Frontal cortex (tissue), 4 donors: ENCODE data around the gene GRAMD1B. TPM values are rescaled to one million over a fixed set of nuclear protein-coding genes. Genes with fewer than 3 reads are reported as not detected.

ENCODE experiments used
- DNase-seq, 2 donors: peaks; one replicate each; pipeline ENCODE4 v3.0.0; 2012; ENCODE audit warnings: low spot score in 2 of 2
- FAIRE-seq: peaks from 2 replicates; lab custom pipeline; 2012; peaks lifted over from hg19 to GRCh38; lab: Jason Lieb, UNC
- total RNA-seq: library from RNA; depleted of rRNA; stranded (reverse); fragments of >200 nt; gene quantifications from one replicate; pipeline ENCODE4 v1.2.3, GENCODE V29; 2014
- donor health status: control.
- donor health status: control.
- donor health status: control.

Gene GRAMD1B
- total RNA-seq, 1 donor from 2014 or later: 39.9 TPM

DNA sequence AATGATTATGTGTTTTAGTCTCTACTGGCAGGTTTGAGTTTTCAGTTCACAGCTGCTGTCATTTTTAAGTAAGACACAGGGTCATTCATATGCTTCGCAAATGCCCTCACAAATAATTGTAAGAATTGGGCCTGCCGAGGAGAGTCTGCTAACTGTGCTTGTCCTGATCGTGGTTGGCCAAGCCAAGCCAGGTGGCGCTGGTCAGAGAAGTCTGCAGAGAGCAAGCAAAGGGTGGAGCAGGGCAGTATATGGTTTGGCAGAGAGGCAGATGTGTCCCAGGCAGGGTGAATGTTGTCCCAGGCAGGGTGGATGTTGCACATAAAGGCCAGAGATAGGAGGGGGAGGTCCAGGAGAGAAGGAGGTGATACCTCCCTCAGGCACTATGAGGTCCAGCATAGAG is 171.7 kb downstream of the GRAMD1B start:
- no peak for DNase-seq
- no peak for FAIRE-seq

DNA sequence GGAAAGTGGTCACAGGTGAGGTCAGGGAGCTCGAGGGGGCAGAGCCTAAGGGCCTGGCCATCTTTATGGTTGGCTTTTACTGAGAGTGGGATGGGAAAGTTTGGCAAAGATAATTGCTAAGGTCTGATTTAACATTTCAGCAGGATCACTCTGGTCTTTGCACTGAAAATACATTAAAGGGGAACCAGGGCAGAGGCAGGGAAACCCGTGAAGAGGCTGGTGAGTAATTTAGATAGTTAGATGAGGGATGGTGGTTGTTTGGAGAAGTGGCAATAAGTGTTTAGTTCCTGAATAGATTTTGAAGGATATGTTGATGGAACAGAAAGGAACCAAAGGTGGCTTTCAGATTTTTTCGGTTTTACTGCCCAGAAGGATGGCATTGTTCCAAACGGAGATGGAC is 173.6 kb downstream of the GRAMD1B start:
- no peak for FAIRE-seq
- DNase-seq: no peak

DNA sequence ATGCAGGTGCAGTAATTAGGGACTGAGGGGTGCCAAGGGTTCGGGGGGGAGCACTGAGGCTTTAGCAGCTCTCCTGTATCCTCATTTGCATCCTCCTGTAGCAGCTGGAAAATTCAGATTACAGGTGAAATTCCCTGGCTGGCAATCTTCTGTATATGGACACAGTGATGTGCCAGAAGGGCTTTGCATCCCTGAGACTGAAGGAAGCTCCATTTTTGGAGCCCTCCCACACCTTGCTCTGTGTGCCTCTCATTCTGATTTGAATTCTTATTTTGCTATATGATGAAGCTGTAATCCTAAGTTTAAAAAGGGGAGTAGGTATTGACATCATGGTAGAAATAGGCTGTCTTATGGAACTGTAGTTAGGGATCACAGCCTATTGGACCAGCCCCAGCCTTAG is 177.7 kb downstream of the GRAMD1B start:
- DNase-seq: no peak
- FAIRE-seq: no peak

DNA sequence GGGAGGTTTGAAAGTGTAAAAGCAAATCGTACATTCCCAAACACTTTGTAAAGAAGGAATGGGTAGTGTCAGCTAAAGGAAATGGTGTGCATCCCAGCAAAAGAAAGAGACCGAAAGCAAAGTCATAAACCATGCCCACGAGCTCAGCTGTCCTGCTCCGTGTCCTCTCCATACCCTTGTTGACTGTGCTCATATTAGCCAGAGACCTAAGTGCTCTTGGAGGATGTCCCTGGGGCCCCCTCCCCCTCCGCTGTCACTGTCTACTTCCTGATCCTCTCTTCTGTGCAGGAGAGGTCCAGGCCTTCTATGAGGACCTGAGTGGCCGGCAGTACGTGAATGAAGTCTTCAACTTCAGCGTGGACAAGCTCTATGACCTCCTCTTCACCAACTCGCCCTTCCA is 178.3 kb downstream of the GRAMD1B start:
- FAIRE-seq: no peak

DNA sequence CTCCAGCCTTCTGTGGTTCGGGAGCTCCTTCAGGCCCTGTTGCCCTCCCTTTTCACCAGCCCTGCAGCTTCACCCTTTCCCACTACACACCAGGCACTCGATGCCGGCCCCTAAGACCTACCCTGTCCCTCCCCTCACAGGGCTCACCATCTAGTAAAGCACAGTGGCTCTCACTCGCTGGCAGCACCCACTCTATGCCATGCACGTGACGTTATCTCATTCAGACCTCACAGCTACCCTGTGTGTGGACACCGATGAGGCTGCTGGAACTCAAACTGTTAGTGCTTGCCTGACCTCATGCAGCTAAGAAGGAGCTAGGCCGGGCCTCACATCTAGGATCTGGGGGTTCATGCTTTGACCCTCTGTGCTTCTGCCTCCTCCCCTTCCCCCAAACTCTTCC is 178.9 kb downstream of the GRAMD1B start:
- FAIRE-seq: no peak

More for the DNA sequence above, 178.3 kb downstream of the GRAMD1B start:
- DNase-seq: no peak

DNA sequence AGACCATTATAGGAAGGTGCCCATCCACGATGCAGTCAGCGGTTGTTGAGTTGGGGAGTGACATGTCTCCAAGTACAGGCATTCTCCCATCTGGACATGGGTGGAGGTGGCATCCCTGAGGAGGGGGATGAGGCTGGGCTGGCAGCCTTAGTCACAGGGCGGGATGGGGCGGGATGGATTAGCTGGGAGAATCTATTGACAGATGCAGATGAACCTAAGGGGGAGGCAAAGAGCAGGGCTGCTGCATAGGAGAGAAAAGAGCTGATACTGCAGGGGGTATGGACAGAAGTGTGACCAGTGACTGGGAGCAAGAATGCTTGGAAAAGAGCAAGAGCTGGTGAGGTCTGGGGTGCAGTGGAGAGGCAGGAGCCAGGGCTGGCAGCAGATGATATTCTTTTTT is 181.6 kb downstream of the GRAMD1B start:
- FAIRE-seq: no peak
- DNase-seq: no peak

More for the DNA sequence above, 178.9 kb downstream of the GRAMD1B start:
- no peak for DNase-seq

DNA sequence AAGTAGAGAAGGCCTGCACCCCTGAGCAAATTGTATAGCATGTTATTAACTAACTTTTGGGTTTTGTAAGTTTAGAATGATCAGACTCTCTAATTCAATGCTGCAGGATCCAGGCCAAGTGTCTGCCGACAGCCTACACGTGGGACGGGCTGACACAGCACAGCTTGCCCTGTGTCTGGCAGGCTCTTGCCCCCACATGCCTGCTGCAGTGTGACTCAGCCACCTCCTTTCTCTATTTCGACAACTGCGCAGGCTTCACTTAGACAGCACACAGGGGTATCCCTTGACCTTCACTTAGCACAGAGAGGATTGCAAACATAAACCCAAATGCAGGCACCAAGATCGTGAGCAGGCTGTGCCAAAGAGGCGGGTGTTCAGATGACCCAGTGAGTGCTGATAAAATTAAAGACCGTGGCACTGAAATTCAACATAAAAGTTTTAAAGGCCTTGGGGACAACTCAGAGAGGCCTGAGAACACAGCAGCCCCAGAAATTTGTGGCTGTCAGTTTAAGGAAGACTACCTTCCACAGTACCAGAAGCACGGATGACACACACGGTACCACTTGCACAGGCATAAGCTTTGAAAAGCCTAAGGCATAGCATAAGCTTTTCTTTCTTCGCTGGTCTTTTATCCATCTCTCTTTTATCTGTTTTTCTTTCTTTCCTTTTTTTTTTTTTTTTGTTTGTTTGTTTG is 186.6 kb downstream of the GRAMD1B start:
- DNase-seq: peak in 1 of 2 donors; percentile 44
- no peak for FAIRE-seq

DNA sequence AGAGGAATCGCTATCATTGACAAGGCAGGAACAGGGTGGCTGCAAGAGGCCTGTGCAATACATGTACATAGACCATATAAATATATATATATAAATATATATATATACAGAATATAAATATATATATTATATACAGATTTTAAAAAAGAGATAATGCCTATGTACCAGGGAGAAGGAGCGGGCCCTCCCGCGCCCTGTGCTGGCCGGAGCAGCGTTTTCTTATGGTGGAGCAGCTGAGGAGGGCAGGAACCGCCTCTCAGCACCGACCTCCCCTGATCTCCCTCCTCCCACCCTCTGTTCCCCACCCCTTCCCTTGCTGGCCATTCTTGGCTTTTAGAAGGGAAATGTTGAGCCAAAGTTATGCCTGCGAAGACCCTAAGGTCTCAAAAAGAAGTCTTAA is 192.5 kb downstream of the GRAMD1B start:
- DNase-seq: no peak
- FAIRE-seq: no peak

DNA sequence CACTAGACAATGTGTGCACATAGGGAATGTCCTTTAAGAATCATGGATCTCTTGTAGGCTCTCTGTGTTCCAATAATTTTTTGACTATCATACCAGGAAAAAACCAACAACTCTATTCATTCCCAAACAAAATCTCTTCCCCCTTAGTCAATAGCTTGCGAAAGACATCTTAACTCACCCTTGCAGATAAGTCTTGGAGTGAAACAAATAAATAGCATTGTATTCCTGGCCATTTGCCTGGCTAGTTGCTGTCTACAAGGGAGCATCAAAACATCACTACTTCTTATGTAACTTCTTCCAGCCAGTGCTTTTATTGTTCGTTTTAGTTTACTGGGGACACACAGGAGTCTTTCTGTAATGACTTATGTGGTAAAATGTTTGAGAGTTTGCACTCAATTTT is 194.9 kb downstream of the GRAMD1B start:
- DNase-seq (no peak), FAIRE-seq (no peak)

DNA sequence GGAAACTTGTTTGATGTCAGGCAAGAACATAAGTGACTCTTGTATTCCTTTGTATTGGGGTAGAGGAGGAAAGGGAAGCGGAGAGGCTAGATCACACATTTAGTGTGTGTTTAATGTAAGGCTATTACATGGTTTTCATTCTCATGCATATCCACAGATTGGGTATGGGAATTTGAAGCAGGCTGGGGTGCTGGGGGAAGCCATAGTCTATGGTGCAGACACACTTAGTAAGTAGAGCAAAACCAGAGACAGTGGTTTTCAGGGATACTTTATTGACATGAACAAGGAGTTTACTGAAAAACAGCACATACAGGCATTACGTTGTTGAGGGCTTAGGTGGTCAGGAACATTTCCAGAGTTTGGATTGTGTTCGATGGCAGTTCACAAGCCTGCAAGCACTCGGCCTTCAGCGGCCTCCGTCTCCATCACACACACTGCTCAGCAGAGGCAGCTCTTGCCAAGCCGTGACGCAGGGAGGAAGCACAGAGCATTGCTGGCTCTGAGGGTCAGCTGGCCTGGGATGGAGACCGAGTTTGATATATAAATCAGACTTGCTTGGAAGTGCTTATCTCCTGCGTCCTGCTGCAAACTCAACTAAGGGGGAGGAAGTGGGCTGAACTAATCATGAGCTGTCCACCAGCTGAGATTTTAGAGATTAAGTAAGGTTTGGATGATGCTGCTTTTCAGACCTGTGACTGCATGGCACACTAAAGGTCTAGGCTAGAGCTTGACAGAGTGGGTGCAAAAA is 199.0 kb downstream of the GRAMD1B start:
- FAIRE-seq: no peak
- no peak for DNase-seq

DNA sequence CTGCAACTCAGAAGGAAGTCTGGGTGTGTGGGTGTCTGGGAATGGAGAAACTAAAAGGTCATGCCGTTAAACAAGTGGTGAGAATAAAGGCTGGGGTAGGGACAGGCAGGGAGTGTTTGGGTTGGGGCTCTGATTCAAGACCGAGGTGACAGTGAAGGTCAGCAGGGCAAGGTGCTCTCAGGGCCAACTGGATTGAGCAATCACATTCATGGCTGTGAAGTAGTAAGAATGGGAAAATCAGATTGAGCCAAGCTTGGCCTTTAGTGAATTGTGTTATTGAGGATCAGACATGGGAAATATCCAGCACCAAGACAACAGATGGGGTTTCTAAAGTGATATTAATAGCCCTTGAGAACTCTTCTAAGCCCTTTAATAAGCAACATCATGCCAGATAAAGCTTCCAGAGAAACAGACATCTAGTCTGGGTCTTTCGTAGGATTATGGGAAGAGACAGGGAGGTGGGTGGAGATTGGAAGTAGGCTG is 200.1 kb downstream of the GRAMD1B start:
- DNase-seq: no peak
- FAIRE-seq: no peak

DNA sequence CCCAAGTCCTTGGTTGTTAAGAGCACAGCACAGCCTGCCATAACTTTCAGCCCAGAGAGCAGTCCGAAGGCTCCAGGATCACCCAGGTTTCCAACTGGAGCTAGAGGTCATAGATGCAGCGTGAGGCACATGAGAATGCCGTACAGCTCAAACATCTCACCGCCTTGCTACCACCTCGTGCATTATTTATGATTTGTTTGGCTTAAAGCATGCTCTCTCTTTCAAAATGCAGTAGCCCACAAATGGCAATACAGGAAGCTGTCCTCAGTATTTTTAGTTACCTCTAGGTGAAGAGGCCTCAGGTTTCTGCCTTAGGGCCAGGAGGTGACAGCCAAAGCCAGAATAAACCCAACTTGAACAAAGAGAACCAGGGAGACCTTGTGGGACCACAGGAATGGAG is 210.0 kb downstream of the GRAMD1B start:
- FAIRE-seq (no peak), DNase-seq (no peak)

DNA sequence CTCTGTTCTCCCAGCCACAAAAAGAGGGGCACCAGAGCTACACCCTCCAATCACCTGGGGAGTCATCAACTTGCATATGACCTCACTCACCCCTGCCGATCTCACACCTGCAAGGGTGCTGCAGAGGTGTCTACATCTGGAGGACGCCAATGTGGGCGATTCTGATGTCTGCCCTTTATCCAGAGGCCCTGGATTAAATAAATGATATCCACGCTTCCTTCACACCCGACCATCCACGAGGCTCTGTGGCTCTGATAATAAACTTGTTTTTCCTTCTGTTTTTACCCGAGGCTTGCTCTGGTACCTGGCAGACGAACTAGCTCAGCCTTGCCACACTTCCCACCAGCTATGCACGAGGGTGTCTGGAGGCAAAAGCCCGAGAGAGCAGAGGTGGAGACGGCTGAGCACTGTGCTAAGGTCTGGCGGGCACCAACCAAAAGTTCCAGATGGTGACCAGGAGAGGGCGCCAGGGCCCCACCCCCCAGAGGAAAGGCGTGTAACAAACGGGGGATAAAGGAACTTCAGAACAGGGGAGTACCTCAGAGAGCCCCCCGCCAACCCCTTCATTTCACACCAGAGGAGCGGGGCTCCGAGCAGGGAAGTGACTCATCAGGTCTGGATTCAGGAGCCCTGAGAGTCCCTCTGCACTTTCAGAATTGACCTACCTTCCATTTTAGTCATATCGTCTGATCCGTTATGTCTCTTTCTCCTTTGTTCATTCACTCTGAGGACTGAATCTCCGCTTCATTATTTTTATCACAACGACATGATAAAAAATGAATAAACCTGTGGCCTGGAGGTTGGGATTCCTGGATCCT is 210.8 kb downstream of the GRAMD1B start:
- FAIRE-seq: no peak

DNA sequence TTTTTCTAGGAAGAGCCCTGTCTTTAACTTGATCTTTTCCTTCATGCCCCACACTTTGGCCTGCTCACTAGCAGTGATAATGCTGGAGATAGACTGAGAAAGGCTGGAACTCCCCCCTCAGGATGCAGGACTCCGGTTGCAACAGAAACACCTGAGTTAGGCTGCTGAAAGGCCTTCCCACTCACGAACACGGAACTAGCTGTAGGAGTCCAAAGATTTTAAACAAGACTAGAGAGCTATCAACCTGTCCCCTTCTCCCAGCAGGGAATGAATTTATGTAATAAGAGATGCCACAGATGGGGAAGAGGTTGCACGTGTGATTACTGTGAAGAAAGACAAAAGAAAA is 211.4 kb downstream of the GRAMD1B start:
- FAIRE-seq (no peak), DNase-seq (no peak)

More for the DNA sequence above, 210.8 kb downstream of the GRAMD1B start:
- peak in 1 of 2 donors; percentile 35 for DNase-seq

DNA sequence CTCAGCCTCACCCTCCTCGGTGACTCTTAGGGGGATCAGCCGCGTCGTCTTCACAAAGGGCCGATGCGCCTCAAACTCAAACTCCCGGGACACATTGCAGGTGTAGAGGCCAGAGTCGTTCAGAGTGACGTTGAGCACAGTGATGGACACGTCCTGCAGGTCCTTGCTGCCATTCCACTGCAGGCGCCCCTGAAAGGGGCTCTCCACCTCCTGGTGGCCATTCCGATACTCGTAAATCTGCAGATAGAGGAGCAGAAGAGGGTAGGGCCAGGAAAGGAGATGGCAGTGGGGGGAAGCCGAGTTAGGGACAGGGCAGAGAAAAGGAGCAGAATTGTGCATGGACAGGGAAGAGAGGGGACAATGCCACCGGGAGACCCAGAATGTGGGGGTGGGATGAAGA is 212.4 kb downstream of the GRAMD1B start:
- DNase-seq (no peak), FAIRE-seq (no peak)

DNA sequence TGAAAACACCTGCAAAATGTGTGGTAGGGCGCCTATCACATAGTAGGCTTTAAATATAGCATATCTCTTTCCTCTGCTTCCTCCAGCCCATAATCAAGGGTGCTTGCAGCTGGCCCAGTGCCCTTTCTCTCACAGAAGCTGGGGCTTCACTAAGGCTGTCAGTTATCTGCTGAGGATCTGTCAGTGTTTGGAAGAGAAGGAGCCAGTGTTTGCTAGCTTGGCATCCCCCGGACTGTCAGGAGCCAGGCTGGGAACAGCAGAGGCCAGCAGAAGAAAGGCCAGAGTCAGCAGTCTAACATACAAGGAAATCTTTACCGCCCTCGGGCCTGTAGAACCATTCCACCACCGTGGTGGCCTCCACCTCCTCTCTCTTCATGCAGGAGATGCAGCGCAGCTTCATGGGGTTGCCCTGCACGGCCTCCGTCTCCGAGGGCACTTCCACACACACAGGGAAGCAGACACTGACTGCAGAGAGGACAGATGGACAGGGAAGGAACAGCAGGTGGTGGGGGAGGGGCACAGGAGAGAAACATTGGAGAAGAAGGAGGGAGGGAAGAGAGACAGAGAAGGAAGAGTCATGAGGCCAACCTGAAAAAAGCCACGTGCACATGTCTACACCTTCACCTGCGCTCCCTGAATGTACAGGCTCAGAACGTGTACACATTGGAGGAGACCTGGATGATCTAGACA is 215.4 kb downstream of the GRAMD1B start:
- FAIRE-seq: no peak
- no peak for DNase-seq

DNA sequence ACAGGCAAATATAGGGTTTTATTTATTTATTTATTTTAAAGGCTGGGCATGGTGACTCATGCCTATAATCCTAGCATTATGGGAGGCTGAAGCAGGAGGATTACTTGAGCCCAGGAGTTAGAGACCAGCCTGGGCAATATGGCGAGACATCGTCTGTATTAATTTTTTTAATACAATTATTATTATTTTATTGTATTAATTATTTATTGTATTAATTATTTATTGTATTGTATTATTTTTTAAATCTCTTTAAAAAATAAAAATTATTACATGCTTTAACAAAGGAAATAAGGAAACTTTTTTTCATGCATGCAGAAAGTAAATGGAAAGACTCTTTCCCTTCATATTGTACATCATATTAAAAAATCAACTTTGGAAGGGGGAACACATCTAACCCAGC is 220.8 kb downstream of the GRAMD1B start:
- no peak for DNase-seq
- no peak for FAIRE-seq

DNA sequence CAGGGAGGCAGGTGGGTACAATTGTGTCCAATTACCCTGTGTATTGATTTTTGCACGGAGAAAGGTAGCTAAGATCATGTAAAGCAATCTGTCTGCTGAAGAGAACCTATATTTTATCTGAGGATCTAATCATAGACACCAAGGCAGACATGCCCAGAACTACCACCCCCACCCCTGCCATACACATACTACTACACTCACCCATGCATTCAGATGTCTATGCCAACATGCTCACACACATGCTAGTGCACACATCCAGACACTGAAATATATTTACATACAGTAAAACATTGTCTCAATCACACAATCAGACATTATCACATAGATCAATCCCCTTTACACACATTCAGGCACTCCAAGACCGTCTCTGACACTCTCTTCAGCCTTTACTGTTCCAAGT is 222.5 kb downstream of the GRAMD1B start:
- FAIRE-seq (no peak), DNase-seq (no peak)

DNA sequence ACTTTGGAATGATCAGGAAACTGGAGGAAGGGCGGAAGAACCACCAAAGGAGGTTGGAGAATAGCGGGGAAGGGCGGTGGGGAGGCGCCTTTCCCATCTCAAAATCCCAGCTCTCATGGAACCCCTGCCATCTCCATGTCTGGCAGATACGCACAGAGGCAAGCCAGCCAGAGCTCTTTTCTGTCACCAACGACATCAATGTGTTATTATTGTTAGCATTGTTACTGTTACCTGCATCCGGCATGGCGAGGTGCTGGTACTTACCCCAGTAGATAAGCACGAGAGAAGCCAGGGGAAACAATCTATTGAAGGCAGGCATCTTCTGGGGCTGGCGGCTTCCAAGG is 223.4 kb downstream of the GRAMD1B start:
- DNase-seq (no peak), FAIRE-seq (no peak)
